ENCODE data around the gene OR4D2. TPM values are rescaled to one million over a fixed set of nuclear protein-coding genes. Genes with fewer than 3 reads are reported as not detected.

The OR4D2 gene
- total and polyA plus RNA-seq, 2 of the 13 experiments (the other 11 are each of a cell fraction or from before 2014, with no cell fraction given) = not detected

GRCh38 chr17:58117382-58117781 is 49.4 kb upstream of the OR4D2 start (continued):
- TF ChIP-seq NFRKB (IDR thresholded peaks at IDR 0.05) (peak; percentile 38; the same call in 1 of the 2 replicates), GLI4 (CRISPR knock-in tag; IDR thresholded peaks at IDR 0.05; ENCODE audit: borderline replicate concordance) (no peak), ZNF382 (CRISPR knock-in tag; IDR thresholded peaks at IDR 0.05; ENCODE audit: borderline replicate concordance) (no peak), IKZF1 (IDR thresholded peaks at IDR 0.05) (0 out of 2 replicates have a peak, but pooled peaks have one; percentile 89), ZBTB4 (CRISPR knock-in tag; IDR thresholded peaks at IDR 0.05; ENCODE audit: borderline replicate concordance) (no peak), NR2F1 (CRISPR knock-in tag; IDR thresholded peaks at IDR 0.05) (no peak), FOXO1 (CRISPR knock-in tag; IDR thresholded peaks at IDR 0.05) (no peak), MZF1 (CRISPR knock-in tag; IDR thresholded peaks at IDR 0.05; ENCODE audit: borderline replicate concordance) (no peak), SCMH1 (CRISPR knock-in tag; IDR thresholded peaks at IDR 0.05; ENCODE audit: borderline replicate concordance) (no peak), DMAP1 (CRISPR knock-in tag; IDR thresholded peaks at IDR 0.05) (no peak), SNAI1 (CRISPR knock-in tag; IDR thresholded peaks at IDR 0.05; ENCODE audit: borderline replicate concordance) (no peak), ZBTB49 (CRISPR knock-in tag; IDR thresholded peaks at IDR 0.05; ENCODE audit: borderline replicate concordance) (no peak), ZNF484 (CRISPR knock-in tag; IDR thresholded peaks at IDR 0.05; ENCODE audit: borderline replicate concordance, low read depth) (no peak), ZNF512B (CRISPR knock-in tag; IDR thresholded peaks at IDR 0.05; ENCODE audit: borderline replicate concordance) (no peak), ZNF282 (IDR thresholded peaks at IDR 0.05; ENCODE audit: partially characterized antibody) (peak; percentile 92), ZBTB33 (CRISPR knock-in tag; IDR thresholded peaks at IDR 0.05) (no peak), ZNF3 (CRISPR knock-in tag; IDR thresholded peaks at IDR 0.05) (no peak), KAT2B (IDR thresholded peaks at IDR 0.05; ENCODE audit: borderline replicate concordance, low read depth, low read length) (no peak), HOXA7 (CRISPR knock-in tag; IDR thresholded peaks at IDR 0.05) (no peak), MED13 (CRISPR knock-in tag; IDR thresholded peaks at IDR 0.05) (no peak), KLF12 (CRISPR knock-in tag; IDR thresholded peaks at IDR 0.05; ENCODE audit: borderline replicate concordance) (no peak), TRIM24 (CRISPR knock-in tag; IDR thresholded peaks at IDR 0.05) (no peak)

Data from HepG2 (cell line).